ENCODE measurements around the gene PXMP2.

PXMP2 gene

DNA sequence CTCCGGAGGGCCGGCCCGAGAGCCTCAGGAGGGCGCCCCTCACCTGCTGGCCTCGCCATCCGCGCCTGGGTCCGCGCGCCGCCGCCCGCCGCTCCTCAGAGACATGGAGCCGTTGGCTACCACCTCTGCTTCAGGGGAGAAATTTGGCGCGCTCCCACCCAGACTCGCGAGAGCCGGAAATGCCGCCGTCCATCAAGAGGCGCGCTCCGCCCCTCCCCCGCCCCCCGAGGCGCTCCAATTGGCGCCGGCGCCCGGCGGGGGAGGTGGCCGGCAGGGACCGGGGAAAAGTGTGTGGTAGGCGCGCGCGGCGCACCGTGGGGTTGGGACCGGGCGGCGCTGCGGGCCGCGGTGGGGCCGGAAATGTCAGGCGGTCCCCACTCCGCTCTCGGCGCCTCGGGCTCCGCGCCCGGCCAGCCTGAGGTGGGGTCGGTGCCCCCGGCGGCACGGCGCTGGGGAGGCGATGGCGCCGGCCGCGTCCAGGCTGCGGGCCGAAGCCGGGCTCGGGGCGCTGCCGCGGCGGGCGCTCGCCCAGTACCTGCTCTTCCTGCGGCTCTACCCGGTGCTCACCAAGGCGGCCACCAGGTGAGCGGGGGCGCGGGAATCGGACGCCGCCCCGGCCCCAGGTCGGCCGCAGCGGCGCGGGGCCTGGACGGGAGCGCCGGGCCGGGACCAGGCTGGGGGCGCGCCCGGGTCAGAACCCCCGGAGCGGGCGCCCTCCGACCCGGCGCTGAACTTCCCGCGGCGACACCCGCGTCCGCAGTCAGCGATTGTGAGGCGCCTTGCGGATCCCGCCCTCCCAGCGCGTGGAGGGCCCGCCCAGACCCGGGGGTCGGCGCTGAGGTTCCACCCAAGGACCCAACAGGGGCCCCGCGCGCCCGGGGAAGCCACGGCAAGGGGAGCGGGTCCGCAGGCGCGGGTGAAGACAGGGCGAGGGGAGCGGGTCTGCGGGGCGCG is at the start of gene PXMP2, which contains the start of gene POLE:
Gene PXMP2, plus strand, starts transcription at position 377 of the 954 bp plus-strand sequence. Its CDS starts 84 bp downstream, at position 461.
Gene POLE, minus strand, starts transcription at position 132 of the 954 bp plus-strand sequence. Its CDS starts 27 bp downstream, at position 105.
- DNase-seq (ENCODE audit: low read depth, low spot score) = peak; percentile 86

DNA sequence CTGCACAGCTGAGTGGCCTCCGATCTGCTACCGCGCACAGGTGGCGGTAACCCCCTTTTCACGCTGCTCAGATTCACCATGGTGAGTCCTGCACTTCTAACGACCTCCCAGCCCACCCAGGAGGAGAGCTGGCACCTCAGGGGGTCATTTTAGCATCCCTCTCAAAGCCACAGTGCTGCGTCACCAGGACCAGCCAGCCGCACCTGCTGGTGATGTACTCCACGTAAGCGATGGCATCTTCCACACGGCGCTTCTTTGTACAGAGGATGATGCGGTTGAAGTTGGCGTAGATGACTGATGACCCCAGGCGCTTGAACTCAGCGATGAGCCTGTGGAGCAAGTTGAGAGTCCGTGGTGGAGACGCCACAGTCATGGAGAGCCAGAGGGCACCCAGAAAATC is 49.6 kb upstream of the PXMP2 start:
- no peak for DNase-seq (ENCODE audit: low read depth, low spot score)

DNA sequence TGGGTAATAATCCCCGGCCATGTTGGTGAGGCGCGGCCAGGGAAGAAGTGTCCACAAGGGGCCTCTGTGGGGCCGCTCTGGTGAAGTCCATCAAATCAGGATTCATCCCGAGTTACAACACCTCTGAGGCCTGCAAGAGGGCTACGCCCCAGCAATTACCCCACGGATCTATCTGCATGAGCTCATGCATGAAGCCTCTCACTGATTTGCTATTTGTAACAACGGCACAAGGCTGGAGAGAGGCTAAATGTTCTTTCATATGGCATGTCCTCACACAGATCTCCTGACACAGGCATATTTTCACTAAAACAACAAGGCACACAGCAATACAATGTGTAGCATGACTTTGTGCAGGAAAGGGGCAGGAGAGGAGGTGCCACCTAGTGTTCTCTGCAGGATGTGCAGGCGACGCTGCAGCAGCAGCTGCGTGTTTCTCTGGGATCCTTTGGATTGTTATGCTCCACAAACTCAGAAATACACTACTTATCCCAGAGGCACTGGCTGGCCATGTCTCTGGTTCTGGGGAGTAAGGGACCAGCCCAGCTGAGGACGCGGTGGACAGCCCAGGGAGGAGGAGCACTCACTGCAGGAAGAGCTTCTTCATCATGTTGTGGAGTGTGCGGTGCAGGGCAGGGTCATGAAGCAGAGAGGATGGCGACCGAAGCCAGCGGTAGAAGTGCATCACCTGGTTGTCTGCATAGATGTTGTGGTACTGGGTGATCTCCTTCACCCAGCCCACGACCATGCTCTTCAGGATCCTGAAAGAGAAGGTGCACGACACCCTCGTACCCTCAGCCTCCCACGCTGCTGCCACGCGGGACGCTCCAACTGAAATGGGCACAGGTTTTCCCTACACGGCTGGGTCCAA is 48.6 kb upstream of the PXMP2 start:
- no peak for DNase-seq (ENCODE audit: low read depth, low spot score)

DNA sequence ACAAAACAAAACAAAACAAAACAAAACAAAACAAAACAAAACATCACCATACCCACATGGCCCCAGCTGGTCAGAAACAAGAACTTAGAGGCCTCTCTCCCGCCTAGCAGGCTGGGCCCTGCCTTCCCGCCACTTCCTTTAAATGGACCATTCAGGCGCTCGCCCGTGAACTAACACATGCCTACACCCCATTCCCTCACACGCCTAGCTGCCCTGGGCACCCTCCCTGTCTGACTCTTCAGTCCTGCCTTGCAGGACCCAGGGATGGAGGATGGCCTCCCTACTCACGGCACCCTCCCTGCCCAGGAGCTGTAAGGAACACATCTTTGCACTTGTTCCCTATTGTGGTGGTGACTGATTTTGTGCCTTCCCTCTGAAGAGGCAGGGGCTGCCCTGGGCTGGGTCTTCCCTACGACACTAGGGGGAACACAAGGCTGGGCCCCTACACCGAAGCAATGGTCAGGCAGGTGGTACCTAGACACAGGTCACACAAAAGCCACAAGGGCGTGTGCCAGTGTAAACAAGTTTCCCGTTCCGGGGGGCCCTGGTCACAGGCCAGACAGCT is 47.3 kb upstream of the PXMP2 start:
- no peak for DNase-seq (ENCODE audit: low read depth, low spot score)

DNA sequence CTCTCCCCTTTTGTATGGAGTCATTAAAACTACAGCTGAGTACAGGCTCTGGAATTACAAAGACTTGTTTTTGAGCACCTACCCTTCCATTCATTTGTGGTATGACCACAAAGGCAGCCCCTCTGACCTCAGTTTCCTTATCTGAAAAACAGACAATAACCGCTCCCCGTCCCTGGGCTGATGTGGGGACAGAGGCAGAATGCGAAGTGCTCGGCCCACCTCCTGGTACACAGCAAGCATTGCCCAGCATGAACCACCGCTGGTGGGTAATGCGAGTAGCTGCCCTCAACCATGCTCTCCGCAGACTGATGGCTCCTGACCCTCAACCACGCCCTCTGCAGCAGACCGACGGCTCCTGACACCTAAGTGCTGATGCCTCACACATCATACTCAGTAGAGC is 46.5 kb upstream of the PXMP2 start:
- DNase-seq (ENCODE audit: low read depth, low spot score) = no peak

DNA sequence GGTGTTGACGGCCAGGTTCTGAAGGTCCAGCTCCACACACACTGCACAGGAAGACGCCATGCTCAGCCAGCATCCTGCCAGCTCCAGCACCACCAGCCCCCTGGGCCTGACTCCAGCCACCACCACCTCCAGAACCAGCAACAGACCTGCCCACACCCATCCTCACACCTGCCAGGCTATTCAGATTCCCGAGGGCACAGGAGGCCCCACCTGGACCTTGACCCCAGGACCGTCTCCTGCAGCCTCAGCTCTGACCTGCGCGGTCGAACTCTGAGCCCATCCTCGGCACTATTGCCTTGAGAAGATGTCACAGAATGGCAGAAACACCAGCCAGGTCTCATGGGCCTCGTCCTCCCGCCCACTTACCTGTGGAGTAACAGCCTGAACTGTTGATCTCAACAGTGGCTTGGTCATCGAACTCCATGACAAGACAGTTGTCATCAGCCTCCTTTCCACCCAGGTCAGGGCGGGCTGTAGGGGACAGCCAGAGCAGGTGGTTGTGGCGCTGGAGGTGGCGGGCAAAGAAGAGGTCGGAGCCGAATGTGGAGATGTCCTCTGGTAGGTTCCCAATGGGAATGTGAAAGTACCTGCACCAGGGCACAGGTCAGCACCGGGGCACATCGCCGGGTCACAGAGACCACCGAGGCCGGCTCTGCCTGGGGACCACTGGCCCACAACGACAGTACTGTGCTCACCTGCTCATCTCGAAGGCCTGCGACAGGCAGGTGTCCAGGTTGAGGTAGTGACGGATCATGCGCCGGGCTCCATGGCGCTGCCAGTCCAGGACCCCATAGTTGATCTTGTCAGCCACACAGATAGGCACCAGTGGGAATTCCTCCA is 45.4 kb upstream of the PXMP2 start:
- DNase-seq (ENCODE audit: low read depth, low spot score) = no peak

DNA sequence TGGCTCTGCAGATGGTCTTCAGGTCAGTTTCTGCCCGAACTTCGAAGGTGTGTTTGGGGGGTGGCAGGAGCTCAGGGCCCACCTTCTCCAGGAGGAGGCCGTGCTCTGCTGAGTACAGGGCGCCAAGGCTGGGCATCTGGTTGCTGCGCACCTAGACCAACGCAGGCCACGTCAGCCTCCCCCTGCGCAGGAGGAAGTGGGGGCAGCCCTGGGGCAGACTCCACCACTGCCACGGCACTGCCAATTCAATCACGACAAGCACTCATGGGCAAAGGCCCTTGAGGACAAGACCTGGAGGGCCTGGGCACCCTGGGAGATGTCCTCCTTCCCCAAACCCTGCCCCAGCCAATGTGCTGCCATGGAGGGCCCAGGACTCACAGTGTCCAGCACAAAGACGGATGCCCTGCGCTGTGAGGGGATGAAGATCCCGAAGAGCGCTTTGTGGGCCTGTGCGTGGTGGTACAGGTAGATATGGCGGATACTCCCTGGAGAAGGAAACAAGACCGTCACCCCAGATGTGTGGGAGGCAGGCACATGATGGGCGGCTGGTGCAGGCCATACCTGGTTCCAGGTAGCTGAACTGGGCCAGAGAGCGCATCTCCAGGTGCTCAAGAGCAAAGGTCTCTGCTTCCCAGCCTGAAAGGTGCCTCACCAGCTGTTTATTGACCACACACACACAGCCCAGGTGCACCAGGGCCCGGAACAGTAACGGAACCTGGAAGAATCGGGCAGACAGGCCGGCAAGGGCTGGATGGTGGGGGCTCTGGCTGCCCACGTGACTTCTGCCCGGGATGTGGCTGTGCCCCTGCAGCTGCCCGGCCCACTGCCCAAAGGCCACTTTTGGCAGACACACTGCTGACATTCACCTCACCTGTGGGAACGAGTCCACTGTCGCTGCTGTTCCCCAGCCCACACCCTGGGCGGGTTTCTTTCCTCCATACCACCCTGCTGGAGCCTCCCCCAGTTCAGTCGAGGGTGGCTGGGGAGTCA is 44.2 kb upstream of the PXMP2 start:
- DNase-seq (ENCODE audit: low read depth, low spot score) = no peak

DNA sequence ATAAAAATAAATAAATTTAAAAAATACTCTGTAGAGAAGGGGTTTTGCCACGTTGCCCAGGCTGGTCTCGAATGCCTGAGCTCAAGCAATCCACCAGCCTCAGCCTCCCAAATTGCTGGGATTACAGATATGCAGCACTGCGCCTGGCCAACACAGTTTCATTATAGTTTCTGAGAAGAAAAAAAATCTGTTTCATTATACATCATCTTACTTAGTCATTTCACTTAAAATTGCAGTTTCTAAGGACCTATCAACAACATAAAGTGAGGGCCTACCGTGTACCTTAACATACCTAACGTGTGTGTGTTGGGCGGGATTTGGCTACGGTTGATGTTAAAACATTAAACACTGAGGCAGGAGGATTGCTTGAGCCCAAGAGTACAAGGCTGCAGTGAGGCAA is 40.5 kb upstream of the PXMP2 start:
- DNase-seq (ENCODE audit: low read depth, low spot score) = no peak

DNA sequence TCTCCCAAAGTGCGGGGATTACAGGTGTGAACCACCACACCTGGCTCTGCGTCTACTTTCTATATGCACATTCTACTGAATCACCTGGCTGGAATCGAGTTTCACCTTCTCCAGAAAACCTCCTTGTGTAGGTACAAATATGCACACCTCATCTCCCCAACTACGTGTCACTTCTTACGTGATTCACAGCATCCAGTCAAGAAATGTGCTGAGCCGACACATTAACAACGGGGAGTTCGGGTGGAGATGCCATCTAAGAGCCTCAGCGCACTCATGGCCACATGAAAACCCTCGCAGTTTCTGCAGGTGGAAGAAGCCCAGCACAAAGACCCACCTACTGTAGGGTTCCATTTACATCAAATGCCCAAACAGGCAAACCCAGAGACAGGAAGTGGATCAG is 39.5 kb upstream of the PXMP2 start:
- DNase-seq (ENCODE audit: low read depth, low spot score) = no peak

DNA sequence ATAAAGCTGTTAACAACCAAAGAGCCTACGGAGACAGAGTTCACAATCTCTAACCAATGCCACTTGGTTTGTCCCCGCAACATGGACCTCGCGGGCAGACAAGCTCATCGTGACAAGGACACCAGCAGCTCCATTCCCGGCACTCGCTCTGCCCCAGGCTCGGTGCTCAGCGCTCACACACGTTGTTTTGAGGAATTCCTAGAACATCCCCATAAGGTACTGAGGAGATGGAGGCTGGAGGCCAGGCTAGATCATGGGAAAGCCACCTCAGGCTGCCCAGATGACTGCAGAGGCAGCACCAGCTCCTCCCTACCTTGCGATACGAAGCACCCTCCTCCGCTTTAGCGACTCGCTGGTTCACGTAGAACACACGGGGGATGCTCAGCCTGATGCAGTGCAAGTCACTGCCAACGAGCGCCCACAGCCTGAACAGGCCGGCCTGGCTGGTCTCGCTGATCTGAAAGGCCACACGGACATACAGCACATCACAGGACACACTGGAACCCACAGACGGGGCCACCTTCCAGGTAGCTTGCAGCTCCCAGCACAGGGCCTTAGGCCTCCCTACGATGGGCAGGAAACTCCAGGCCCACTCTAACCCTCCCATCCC is 38.7 kb upstream of the PXMP2 start:
- no peak for DNase-seq (ENCODE audit: low read depth, low spot score)

DNA sequence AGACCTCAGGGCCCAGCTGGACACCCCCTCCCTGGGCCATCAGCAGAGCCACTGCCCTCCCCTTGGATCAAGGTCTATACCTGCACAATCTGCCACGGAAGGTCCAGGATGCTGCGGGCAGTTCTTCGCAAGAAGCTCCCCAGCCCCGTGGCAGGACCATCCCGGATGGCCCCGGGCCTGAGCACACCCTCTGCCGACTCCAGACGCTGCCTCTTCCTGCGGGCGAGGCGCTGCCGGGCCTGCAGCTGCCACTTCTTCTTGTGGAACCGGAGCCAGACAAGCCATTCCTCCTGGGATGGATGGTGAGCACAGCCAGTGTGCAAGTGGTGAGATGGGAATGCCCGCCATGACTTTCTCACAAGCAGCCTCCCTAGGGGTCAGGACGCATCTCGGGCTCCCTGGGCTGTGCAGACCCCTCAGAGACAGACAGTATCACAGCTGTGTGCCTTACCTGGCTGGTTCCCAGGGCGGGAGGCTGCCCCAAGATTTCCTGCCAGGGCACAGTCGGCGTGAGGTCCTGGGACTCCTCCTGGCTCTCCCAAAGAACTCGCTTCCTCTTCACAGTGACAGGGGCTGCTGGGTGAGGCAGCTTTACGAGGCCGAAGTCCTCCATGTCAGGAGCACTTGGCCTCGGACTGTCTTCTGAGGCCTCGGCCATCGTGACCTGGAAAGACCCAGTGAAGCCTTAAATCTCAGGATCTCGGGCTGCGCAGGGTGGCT is 38.0 kb upstream of the PXMP2 start:
- no peak for DNase-seq (ENCODE audit: low read depth, low spot score)

DNA sequence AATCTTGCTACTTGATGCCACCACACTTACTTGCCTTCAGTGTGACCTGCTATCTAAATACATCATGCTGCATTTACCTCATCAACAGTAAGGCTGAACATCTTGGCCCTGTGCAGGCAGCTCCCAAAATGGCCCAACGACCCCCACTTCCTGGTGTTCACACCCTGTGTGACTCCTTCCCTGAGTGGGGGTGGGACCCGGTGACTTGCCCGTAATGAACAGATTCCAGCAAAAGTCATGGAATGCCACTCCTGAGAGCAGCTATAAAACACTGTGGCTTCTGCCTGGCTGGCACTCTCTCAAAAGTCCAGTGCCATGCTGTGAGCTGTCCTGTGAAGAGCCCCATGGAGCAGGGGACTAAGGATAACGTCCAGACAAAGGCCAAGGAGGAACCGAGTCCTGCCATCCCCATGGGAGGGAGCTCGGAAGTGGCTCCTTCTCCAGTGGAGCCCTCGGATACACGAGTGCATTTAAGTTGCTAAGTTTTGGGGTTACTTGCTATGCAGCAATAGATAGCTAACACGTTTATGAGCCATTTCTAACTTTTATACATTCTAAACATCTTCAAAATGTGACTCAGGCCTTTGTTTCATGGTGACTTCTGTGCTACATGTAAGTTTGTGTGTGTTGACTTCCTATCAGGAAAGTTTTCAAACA is 35.8 kb upstream of the PXMP2 start:
- no peak for DNase-seq (ENCODE audit: low read depth, low spot score)

DNA sequence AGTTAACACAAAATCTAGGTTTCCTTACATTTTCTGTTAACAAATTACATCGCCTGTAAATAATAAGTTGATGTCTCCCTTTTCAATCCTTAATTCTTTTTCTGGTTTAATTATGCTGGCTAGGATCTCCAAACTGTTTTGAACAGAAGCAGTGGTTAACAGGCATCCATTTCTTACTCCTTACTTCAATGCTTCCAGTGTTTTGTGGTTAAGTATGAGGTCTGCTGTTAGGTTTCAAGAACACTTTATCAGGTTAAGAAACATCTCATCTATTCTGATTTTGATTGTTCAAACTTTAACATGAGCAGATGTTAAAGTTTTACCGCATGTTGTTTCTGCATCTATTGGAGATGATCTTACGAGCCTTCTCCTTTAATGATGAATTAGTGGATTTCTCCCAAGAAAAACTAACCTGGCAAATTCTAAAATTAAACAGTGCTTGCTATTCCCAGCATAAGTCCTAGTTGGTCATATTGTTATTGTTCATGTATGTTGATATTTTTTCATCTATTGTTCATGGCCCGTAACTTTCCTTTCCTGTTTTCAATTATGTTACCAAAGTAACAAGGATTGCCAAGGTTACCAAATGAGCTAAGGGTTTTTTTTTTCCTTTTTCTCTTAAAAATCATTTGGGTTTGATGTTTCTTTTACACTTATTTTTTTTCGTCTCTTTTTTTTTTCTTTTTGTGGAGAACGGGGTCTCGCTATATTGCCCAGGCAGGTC is 33.7 kb upstream of the PXMP2 start:
- no peak for DNase-seq (ENCODE audit: low read depth, low spot score)

DNA sequence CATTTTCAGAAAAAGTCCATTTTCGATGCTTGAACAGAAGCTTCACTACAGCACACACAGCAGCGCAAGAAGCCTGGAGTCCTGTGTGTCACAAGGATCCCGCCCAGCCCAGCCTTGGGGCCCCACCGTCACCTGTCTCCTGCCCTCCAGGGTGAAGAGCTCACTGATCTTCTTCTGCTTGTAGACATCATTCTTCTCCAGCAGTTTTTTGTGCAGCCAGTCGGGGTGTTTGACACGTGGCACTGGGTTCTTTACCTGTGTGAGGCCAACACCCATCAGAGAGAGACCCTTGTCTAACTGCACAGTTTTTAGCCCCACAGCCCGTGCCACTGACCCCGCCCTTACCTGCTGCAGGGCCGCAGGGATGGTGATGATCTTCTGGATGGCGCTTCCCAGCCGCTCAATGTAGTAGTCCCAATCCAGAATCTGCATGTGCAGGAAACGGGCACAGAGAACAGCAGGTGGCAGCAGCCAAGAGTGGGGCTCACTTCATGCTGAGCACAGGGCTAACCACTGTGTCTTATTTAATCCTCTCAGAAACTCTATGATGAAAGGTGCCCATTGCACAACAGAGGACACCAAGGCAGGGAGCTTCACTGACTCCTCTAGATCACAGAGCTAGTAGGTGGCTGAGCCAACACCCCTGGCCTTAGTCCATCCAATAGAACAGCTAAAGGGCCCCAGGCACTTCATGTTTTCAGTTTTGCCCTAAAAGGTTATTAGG is 30.2 kb upstream of the PXMP2 start:
- no peak for DNase-seq (ENCODE audit: low read depth, low spot score)

DNA sequence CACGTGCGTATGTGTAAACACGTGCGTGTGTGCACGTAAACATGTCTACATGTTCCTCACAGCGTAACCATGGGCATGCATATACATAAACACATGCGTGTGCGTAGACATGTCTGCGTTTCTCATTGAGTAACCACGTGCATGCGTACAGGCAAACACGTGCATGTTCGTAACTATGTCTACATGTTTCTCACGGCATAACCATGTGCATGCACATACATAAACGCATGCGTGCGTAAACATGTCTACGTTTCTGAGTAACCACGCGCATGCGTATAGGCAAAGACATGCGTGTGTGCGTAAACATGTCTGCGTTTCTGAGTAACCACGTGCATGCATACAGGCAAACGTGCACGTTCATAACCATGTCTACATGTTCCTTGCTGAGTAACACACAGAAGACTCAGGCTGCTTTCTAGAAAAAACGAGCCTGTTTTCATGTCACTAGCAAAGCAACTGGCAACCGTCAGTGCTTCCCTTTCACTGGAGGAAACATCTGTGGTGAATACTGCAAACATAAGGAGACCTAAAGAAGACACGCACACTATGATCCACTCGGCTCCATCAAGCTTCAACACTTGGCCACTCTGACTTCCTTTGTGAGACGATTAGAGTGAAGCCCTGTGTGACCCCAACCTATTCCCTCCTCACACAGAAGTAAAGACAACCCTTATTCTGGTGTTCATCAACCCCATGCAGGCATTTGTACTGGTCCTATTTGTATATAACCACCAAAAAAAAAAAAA is 29.1 kb upstream of the PXMP2 start:
- DNase-seq (ENCODE audit: low read depth, low spot score) = no peak

DNA sequence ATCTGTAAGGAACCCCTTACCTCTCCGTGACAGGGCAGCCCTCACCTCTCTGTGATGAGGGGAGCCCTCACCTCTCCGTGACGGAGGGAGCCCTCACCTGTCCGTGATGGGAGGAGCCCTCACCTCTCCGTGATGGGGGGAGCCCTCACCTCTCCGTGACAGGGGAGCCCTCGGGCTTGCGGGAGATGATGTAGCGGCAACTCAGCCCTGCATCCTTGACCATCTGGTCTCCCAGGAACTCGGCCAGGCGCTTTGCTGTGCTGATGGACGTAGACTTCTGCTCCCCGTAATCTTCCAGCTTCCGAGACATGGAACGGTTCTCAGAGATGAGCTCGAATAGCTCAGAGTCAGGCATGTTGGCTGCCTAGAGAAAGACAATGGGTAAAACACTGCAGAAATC is 28.2 kb upstream of the PXMP2 start:
- DNase-seq (ENCODE audit: low read depth, low spot score) = no peak
